AG09309 (cell line): Measurements from ENCODE around the gene TMEM135.

ENCODE experiments used
- DNase-seq: peaks from one replicate; pipeline ENCODE4 v3.0.0-alpha.2; 2010; ENCODE audit warnings: low read depth
- H3K4me3 ChIP-seq: 2 replicates; pipeline ENCODE4 v1.5.1; 2011; ENCODE audit warnings: mild to moderate bottlenecking, low read depth, low read length, moderate library complexity; ENCODE audit not compliant: control insufficient read depth
- TF ChIP-seq, protein P1 (sequence below): IDR thresholded peaks from 2 replicates; pipeline ENCODE4 v1.5.1; 2011; ENCODE audit warnings: mild to moderate bottlenecking, low read depth, low read length, inconsistent platforms; ENCODE audit not compliant: insufficient read depth, control insufficient read depth; ENCODE audit errors: missing control alignments

The TMEM135 gene

DNA sequence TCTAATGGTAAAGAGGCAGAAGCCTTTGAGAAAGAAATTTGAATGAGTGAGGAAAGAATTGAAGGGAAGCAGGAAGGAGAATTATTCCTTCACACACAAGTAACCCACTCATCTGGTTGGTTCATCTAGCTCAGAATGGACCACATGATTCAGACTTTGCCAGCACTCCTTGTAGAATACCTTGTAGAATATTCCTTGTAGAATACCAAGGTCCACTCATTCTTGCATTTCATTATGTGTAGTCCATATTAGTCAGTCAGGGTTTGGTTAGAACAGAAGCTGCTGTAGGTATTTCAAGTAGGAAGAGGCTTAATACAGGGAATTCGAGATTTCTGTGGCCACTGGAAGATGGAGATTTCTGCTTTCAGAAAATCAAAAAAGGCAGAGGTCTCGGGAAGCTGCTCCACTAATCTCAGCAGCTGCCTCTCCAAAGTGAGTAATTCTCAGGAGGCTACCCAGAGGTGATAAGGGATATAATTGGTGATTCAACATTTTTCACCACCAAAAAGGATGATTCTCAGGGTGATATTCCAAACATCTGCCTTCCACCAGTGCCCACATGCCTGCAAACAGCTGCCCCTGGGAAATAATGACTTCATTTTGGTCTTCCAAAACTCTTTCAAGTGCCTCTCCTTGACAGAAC is 329.1 kb downstream of the TMEM135 start:
- no peak for DNase-seq
- TF ChIP-seq, protein P1, sequence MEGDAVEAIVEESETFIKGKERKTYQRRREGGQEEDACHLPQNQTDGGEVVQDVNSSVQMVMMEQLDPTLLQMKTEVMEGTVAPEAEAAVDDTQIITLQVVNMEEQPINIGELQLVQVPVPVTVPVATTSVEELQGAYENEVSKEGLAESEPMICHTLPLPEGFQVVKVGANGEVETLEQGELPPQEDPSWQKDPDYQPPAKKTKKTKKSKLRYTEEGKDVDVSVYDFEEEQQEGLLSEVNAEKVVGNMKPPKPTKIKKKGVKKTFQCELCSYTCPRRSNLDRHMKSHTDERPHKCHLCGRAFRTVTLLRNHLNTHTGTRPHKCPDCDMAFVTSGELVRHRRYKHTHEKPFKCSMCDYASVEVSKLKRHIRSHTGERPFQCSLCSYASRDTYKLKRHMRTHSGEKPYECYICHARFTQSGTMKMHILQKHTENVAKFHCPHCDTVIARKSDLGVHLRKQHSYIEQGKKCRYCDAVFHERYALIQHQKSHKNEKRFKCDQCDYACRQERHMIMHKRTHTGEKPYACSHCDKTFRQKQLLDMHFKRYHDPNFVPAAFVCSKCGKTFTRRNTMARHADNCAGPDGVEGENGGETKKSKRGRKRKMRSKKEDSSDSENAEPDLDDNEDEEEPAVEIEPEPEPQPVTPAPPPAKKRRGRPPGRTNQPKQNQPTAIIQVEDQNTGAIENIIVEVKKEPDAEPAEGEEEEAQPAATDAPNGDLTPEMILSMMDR: no peak
- no peak overlapping the region for H3K4me3 ChIP-seq

DNA sequence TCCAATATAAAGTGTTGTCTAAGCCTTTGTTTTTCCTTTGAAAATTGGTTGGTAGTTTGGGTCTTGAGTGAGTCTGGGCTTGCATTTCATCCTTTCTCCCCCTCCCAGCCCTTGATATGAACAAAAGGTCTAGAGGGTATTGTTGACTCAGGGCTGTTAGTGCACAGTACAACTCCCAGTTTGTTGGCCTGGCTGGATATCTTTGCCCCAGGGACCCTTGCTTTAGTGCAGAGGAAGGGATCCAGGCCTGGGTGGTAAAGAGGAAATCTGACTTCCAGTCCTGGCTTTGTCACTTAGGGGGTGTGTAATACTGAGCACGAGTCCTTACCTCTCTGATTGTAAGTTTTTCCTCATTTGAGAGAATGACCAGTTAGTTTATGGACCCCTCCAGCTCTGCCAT is 330.4 kb downstream of the TMEM135 start:
- DNase-seq: no peak
- TF ChIP-seq, protein P1: no peak
- no peak overlapping the region for H3K4me3 ChIP-seq

DNA sequence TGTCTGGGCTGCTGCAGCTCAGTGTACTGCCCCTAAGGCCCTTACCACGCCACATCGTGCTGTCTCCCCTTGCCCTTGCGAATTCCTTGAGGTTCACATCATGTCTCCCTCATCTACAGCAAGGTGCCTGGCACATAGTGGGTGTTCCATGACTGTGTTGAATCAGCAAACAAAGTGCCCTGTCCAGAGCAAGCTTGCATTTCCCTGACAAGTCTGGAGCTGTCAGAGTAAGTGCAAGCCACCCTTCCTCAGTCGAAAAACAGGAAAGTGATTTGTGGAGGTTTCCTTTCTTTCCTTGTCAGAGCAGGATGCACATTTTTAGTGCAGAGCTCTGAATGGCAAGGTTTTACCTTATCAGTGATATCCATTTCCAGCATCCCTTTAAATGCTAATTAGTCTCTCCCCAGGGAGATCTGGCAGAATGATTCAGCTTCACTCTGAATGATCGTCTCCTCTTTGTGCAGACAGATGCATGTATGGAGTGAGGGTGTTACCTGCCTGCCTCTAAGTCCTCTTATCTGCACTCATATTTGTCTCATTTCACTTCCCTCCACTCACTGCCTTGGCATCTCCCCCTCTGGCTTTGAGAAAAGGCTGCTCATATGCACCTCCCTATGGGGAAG is 331.2 kb downstream of the TMEM135 start:
- TF ChIP-seq, protein P1: no peak
- DNase-seq: no peak
- H3K4me3 ChIP-seq: no peak overlapping the region

DNA sequence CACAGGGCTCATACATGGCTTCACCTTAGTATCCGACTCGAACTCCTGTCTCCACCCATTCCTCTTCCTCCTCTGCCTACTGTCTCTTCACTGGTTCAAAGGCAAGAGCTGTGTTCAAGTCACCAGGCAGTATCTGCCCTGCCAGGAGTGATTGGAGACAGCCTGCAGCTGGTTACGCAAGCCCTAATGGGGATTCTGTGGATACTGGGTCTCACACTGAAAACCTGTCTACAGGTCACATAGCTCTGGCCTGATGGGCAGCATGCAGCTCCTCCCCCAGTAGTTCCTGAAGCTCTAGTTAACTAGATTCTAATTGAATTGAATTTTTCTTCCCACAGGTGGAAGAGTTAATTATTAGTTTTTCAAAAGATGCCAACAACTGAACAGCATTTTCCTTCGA is 332.2 kb downstream of the TMEM135 start:
- no peak for DNase-seq
- TF ChIP-seq, protein P1: no peak
- no peak overlapping the region for H3K4me3 ChIP-seq

DNA sequence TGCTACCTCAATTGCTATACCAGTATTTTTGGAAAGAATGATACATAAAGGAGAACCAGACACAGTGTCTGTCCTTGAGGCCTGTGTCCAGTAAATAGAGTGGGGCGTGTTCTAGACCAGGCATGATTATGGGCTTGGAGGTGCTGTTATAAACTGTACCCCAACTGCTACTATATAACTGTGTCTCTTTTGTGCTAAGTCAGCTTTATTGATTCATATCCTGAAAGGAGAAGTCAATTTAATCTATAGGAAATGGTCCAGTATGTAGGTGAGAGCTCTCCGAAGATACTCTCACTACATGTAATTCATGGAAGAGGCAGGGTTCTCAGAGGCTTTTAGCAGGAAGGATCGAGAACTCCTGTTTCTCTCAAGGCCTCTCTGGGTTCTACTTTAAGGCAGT is 334.3 kb downstream of the TMEM135 start:
- TF ChIP-seq, protein P1: no peak
- no peak for DNase-seq
- H3K4me3 ChIP-seq: no peak overlapping the region
